Body of pancreas (tissue), 4 donors: ENCODE results near the gene KRT32.

Experiments
- CTCF ChIP-seq, 7 experiments: fragments of 450-650 bp in 4 of 7; fragments of 200-600 bp in 3 of 7; sonication (generic) in 3 of 7; IDR thresholded peaks; one replicate each; pipeline ENCODE4 v1.5.1; 2016 to 2019; ENCODE audit warnings: antibody characterized with exemption in 7 of 7
- POLR2A ChIP-seq, 3 donors: fragments of 450-650 bp; IDR thresholded peaks; one replicate each; pipeline ENCODE4 v1.6.1; 2016; ENCODE audit warnings: antibody characterized with exemption in 3 of 3, mild to moderate bottlenecking in 2 of 3

- TF ChIP-seq CTCF (IDR thresholded peaks at IDR 0.05) (no peak), POLR2A (IDR thresholded peaks at IDR 0.05) (no peak)
Observed at GRCh38 chr17:41424111-41424635, 43.0 kb downstream of the KRT32 start, which contains the start of gene KRT37.
